Islet precursor cell (in vitro differentiated cells): ENCODE results near the gene NPAS2.

ENCODE experiments used
- DNase-seq: peaks from one replicate; pipeline ENCODE4 v3.0.0-alpha.2; 2018

The NPAS2 gene, protein sequence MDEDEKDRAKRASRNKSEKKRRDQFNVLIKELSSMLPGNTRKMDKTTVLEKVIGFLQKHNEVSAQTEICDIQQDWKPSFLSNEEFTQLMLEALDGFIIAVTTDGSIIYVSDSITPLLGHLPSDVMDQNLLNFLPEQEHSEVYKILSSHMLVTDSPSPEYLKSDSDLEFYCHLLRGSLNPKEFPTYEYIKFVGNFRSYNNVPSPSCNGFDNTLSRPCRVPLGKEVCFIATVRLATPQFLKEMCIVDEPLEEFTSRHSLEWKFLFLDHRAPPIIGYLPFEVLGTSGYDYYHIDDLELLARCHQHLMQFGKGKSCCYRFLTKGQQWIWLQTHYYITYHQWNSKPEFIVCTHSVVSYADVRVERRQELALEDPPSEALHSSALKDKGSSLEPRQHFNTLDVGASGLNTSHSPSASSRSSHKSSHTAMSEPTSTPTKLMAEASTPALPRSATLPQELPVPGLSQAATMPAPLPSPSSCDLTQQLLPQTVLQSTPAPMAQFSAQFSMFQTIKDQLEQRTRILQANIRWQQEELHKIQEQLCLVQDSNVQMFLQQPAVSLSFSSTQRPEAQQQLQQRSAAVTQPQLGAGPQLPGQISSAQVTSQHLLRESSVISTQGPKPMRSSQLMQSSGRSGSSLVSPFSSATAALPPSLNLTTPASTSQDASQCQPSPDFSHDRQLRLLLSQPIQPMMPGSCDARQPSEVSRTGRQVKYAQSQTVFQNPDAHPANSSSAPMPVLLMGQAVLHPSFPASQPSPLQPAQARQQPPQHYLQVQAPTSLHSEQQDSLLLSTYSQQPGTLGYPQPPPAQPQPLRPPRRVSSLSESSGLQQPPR

GRCh38 chr2:100819370-100820272, at the start of gene NPAS2:
NPAS2 (plus strand) TSS chr2:100820139; CDS start chr2:100904755, 84,616 bp downstream.
- DNase-seq: peak; percentile 69

DNA sequence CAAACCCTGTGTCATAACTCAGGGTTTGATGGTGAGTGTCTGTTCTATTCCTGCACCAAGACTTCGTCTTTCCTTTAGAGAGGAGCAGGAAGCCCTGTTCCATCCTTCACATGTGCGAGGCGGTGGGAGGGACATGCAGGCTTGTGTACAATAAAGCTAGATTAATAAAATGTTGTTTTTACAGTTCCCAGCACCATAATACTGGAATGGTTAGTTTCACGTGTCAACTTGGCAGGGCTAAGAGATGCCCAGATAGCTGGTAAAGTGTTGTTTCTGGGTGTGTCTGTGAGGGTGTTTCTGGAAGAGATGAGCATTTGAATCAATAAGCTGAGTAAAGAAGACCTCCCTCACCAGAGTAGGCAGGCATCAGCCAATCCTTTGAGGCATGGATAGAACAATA, 48.8 kb upstream of the NPAS2 start:
- DNase-seq: no peak

DNA sequence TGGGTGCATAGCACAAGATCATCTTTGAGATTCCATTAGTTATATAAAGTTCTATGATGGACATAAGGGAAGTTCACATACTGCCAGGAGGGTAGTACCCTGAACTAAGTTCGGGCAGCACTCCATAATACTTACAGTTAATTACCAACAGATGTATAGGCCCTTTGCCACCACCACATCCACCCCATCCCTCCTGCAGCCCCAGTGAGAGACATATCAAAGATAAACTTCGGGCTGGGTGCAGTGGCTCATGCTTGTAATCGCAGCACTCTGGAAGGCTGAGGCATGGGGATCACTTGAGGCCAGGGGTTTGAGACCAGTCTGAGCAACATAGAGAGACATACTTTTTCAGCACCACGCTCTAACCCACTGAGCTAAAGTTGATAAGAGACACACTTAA, 46.4 kb upstream of the NPAS2 start:
- no peak for DNase-seq

DNA sequence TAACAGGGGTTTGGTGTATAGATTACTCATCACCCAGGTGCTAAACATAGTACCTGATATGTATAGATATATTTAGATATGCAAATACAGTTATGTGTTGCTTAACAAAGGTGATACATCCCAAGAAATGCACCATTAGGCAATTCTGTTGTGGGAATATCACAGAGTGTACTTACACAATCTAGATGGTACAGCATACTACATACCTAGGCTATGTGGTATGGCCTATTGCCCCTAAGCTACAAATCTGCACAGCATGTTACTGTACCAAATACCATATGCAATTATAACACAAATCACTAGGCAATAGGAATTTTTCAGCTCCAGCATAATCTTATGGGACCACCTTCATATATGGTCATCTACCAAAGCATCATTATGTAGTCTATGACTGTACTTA, 43.5 kb upstream of the NPAS2 start:
- no peak for DNase-seq

- DNase-seq: no peak
Measured at GRCh38 chr2:100778637-100779450, 41.1 kb upstream of the NPAS2 start.

GRCh38 chr2:100779908-100780202, 40.1 kb upstream of the NPAS2 start:
- no peak for DNase-seq

DNA sequence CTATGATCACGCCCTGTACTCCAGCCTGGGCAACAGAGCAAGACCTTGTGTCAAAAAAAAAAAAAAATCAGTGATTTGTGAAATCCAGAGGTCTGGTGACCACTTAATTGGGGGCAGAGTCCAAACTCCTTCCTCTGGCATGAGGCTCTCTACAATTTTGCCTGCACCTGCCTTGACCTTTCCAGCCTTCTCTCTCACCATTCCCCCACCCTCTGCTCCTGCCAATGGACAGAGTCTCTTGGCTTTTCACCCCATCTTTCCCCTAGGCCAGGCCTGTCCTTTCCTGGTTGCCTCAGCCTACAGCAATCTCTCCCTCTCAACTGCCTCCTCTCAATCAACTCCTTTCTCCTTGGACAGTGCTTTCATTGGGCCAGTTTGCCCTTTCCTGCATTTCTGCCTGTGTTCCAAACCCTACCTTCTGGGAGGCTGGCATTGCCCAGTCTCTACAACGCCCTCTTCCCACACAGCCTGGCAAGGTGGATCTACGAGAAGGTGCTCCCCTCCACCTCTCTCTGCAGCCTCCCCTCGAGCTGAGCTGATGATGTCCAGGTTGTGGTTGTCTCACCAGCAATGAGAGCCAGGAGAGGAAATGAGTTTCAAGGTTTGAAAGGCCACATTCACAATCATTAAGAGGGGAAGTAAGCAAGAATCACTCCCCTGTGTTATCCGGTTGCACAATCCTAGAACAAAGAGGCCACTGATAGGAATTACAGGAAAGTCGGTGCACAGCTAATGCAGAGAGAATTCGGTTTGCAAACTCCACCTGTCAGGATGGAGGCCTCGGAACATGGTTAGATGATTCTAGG, 39.5 kb upstream of the NPAS2 start:
- DNase-seq: peak; percentile 67

- DNase-seq: no peak
Measured at GRCh38 chr2:100781009-100781325, 39.0 kb upstream of the NPAS2 start.

GRCh38 chr2:100781523-100782379, 38.2 kb upstream of the NPAS2 start:
- no peak for DNase-seq

DNA sequence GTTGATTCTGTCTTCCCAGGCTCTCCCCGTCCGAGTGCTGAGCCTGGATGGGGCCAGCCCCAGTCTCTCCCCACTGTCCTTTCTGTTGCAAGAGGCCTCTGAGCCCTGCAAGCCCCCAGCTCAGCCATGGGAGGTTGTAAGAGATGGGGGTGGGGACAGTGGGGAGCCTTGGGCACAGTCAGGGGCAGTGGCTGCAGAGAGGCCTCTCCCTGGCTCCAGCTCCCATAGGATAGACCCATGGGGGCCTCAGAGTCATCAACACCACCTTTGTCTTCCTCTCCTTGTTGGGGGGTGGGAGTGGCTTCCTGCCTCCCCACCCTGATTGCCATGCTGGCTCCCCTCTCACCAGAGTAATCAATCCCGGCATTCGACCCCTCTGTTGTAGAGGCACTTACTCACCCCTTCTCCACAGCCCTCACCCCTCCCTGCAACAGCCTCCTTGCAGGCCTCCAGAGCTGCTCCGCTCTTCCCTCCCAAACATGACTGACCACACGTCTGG, 37.5 kb upstream of the NPAS2 start:
- DNase-seq: no peak

DNA sequence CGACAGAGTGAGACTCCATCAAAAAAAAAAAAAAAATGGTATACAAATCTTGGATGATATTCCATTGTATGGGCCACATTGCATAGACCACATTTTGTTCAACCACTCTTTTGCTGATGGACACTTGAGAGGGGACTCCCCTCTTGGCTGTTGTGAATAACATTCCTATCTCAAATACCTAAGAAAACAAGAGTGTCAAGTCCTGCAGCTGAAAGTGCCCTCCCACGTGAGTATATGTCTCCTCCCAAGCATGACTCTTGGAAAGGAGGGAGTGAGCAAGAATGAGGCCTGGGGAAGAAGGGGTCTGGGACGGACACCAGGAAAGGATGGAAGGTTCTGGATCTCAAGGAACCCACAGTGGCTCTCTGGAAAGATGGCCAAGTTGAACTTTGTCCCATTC, 36.0 kb upstream of the NPAS2 start:
- peak; percentile 51 for DNase-seq

DNA sequence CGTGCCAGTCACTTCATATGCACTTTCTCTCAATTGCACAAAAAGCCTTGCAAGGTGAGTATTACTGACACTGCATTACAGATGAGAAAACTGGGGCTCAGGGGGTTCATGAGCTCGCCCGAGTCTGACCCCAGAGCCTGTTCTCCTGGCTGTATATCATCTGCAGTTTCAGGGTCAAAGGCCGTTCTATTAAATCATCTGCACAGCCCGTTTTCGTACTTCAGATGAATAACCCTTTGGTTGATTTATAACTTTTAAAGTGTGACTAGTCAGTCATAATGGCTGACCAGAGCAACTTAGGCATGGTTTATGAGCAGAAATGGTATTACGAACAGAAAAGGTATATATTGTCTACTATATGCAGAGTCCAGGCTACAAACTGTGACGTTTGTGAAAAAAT, 35.3 kb upstream of the NPAS2 start:
- DNase-seq: no peak

- DNase-seq: no peak
Measured at GRCh38 chr2:100785626-100786296, 34.2 kb upstream of the NPAS2 start.

- DNase-seq: peak; percentile 50
Measured at GRCh38 chr2:100786297-100786658, 33.7 kb upstream of the NPAS2 start.

- no peak for DNase-seq
Measured at GRCh38 chr2:100786985-100787384, 33.0 kb upstream of the NPAS2 start.

DNA sequence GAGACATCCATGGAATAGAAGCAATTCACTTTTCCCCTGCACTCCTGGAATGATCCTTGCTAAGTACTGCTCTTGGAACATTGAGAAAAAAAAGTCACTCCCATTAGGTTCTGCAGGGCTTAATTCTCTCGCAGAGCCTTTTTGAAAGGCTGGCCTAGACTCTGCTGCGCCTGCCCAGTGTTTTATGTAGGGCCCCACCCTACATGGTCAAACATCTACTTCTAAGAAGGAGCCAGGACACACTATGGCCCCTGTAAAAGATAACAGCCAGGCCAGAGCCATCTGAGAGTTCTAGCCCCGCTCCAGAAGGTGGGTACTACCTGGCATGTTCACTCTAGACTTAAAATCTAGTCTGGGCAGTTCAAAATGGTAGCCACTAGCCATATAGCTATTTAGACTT, 30.6 kb upstream of the NPAS2 start:
- no peak for DNase-seq

DNA sequence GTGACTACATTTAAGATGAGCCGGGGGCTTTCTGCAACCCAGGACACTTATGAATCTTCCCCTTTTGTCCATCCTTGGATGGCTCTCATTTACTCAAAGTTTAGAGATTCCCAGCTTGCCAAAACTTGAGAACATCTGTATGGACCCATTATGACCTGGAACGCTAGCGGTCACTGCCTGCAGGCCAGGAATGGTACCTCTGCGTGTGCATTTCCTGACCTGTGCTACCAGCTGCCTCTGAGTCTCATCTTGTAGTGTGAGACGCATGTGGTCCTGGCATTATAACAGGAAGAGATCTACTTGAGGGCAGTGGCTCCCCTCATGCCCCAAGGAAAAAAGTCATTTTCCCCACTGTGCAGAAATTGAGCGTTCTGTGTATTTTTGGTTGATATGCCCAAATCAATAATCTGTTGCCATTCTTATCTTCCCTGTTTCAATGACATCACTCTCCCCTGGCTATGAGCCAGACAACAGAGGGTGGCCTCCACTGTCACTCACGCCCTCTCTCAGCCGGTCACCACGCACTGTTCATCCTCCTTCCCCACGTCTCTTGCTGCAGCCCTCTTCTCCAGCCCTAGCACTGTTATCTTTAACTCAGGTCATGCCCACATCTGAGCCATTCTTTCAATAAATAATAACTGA, 28.5 kb upstream of the NPAS2 start:
- no peak for DNase-seq

- no peak for DNase-seq
Measured at GRCh38 chr2:100791936-100792308, 28.0 kb upstream of the NPAS2 start.

- no peak for DNase-seq
Measured at GRCh38 chr2:100793220-100793619, 26.7 kb upstream of the NPAS2 start.

DNA sequence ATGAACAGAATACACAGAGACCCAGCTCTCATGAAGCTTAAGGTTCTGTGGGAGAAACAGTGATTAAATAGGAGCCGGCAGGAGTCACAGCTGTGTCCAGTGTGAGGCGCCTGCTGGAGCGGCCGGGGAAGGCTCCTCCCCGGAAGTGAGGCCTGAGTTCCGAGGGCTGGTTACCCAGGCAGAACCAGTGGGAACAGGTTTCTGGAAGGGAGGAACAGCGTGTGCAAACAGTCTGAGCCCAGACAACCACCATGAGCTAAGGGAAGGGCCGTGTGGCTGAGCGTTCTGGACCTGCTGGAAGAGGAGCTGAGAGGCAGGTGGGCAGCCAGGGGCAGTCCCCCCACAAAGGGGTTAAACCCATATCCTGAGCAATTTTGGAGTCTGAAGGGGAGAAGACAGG, 26.0 kb upstream of the NPAS2 start:
- no peak for DNase-seq
